Vagina (tissue), 2 donors: Measurements from ENCODE around the gene ATP5PD.

Source experiments
- POLR2A ChIP-seq, 2 donors: fragments of 450-650 bp; IDR thresholded peaks; one replicate each; pipeline ENCODE4 v1.6.1; 2017; ENCODE audit warnings: antibody characterized with exemption in 2 of 2, mild to moderate bottlenecking in 2 of 2, moderate library complexity in 2 of 2
- POLR2AphosphoS5 ChIP-seq, 2 donors: sonication (generic); formaldehyde crosslinking; IDR thresholded peaks; one replicate each; pipeline ENCODE4 v1.9.0; 2017; ENCODE audit warnings: antibody characterized with exemption in 2 of 2, mild to moderate bottlenecking in 2 of 2, low read depth in 1 of 2; ENCODE audit not compliant: insufficient read depth in 1 of 2
- TF ChIP-seq, protein P1 (sequence below), 3 experiments: fragments of 450-650 bp in 2 of 3; fragments of 200-600 bp in 1 of 3; sonication (generic) in 1 of 3; IDR thresholded peaks; one replicate each; pipeline ENCODE4 v1.5.1; 2017 to 2019; ENCODE audit warnings: antibody characterized with exemption in 3 of 3, mild to moderate bottlenecking in 2 of 3, moderate library complexity in 2 of 3

GRCh38 chr17:74998783-74999182 is 48.0 kb downstream of the ATP5PD start:
- TF ChIP-seq POLR2AphosphoS5 (IDR thresholded peaks at IDR 0.05; ENCODE audit: insufficient read depth in 1 of 2, low read depth in 1 of 2), result no peak
- TF ChIP-seq, protein P1, sequence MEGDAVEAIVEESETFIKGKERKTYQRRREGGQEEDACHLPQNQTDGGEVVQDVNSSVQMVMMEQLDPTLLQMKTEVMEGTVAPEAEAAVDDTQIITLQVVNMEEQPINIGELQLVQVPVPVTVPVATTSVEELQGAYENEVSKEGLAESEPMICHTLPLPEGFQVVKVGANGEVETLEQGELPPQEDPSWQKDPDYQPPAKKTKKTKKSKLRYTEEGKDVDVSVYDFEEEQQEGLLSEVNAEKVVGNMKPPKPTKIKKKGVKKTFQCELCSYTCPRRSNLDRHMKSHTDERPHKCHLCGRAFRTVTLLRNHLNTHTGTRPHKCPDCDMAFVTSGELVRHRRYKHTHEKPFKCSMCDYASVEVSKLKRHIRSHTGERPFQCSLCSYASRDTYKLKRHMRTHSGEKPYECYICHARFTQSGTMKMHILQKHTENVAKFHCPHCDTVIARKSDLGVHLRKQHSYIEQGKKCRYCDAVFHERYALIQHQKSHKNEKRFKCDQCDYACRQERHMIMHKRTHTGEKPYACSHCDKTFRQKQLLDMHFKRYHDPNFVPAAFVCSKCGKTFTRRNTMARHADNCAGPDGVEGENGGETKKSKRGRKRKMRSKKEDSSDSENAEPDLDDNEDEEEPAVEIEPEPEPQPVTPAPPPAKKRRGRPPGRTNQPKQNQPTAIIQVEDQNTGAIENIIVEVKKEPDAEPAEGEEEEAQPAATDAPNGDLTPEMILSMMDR (IDR thresholded peaks at IDR 0.05), result no peak
- no peak for TF ChIP-seq POLR2A (IDR thresholded peaks at IDR 0.05)
